Forelimb muscle (tissue), 1 donor: ENCODE data around the gene POLR2I. TPM values are rescaled to one million over a fixed set of nuclear protein-coding genes. Genes with fewer than 3 reads are reported as not detected.

Experiments
- DNase-seq: peaks from one replicate; pipeline ENCODE4 v3.0.0-alpha.2; 2013; ENCODE audit warnings: low read depth
- polyA plus RNA-seq: library from polyadenylated mRNA; unstranded; fragments of 120-200 nt; gene quantifications from one replicate; pipeline ENCODE4 v1.2.1, GENCODE V29; 2013; ENCODE audit not compliant: insufficient read length

POLR2I gene
- 42.3 TPM for polyA plus RNA-seq

GRCh38 chr19:36114721-36115452, at the start of gene POLR2I:
Gene POLR2I, minus strand, starts transcription at chr19:36114875. Its CDS starts 19 bp downstream, at chr19:36114856.
- peak; percentile 98 for DNase-seq

GRCh38 chr19:36163813-36164212, 49.1 kb upstream of the POLR2I start:
- no peak for DNase-seq

- DNase-seq, result no peak
Measured at GRCh38 chr19:36160821-36161596, 46.3 kb upstream of the POLR2I start.

- no peak for DNase-seq
Measured at GRCh38 chr19:36153126-36153525, 38.5 kb upstream of the POLR2I start.

- DNase-seq, result no peak
Measured at GRCh38 chr19:36152352-36153091, 37.8 kb upstream of the POLR2I start, which contains the start of gene COX7A1. Gene COX7A1, minus strand, starts transcription at chr19:36152447. Its CDS starts 40 bp downstream, at chr19:36152407.

GRCh38 chr19:36152019-36152351, 37.3 kb upstream of the POLR2I start:
- DNase-seq, result no peak

GRCh38 chr19:36151144-36152018, 36.7 kb upstream of the POLR2I start:
- no peak for DNase-seq

- DNase-seq, result no peak
Measured at GRCh38 chr19:36150586-36150985, 35.9 kb upstream of the POLR2I start.

- no peak for DNase-seq
Measured at GRCh38 chr19:36149673-36150406, 35.2 kb upstream of the POLR2I start.

- DNase-seq, result no peak
Measured at GRCh38 chr19:36144624-36145023, 29.9 kb upstream of the POLR2I start.

GRCh38 chr19:36142496-36142895, 27.8 kb upstream of the POLR2I start:
- no peak for DNase-seq

GRCh38 chr19:36142046-36142445, 27.4 kb upstream of the POLR2I start:
- DNase-seq, result no peak

GRCh38 chr19:36141039-36141927, 26.6 kb upstream of the POLR2I start:
- DNase-seq, result no peak

GRCh38 chr19:36140304-36141038, 25.8 kb upstream of the POLR2I start:
- no peak for DNase-seq

- peak; percentile 91 for DNase-seq
Measured at GRCh38 chr19:36139473-36140303, 25.0 kb upstream of the POLR2I start, which contains the start of gene CAPNS1. Gene CAPNS1, plus strand, starts transcription at chr19:36140066. Its CDS starts 946 bp downstream, at chr19:36141012.

- no peak for DNase-seq
Measured at GRCh38 chr19:36139120-36139472, 24.4 kb upstream of the POLR2I start.

- DNase-seq, result no peak
Measured at GRCh38 chr19:36136964-36137686, 22.4 kb upstream of the POLR2I start.
